Nephron progenitor cell (in vitro differentiated cells): ENCODE data around the gene SLC2A13.
"Not testable (repeated sequence)": the region's sequence is repeated elsewhere in the genome, so short reads cannot be mapped to it uniquely, and the experiment has no call there.

ENCODE experiments used
- DNase-seq: peaks from one replicate; pipeline ENCODE4 v3.0.0; 2021
- H3K27ac Mint-ChIP-seq: 2 replicates; pipeline ENCODE4 v1.8.0; 2021; ENCODE audit warnings: mild to moderate bottlenecking, moderate library complexity, mixed read lengths
- H3K27me3 Mint-ChIP-seq: 2 replicates; pipeline ENCODE4 v1.8.0; 2021; ENCODE audit warnings: mild to moderate bottlenecking, low read depth, mixed read lengths; ENCODE audit not compliant: poor library complexity
- H3K36me3 Mint-ChIP-seq: 2 replicates; pipeline ENCODE4 v1.8.0; 2021; ENCODE audit warnings: low read depth, mixed read lengths
- H3K4me1 Mint-ChIP-seq: 2 replicates; pipeline ENCODE4 v1.8.0; 2021; ENCODE audit warnings: mixed read lengths
- H3K4me3 Mint-ChIP-seq: 2 replicates; pipeline ENCODE4 v1.8.0; 2021; ENCODE audit warnings: mild to moderate bottlenecking, moderate library complexity, mixed read lengths
- H3K9me3 Mint-ChIP-seq: 2 replicates; pipeline ENCODE4 v1.8.0; 2021; ENCODE audit warnings: mild to moderate bottlenecking, moderate library complexity, mixed read lengths
- TF ChIP-seq, protein P1 (sequence below): fragments of 200-600 bp; sonication (generic); IDR thresholded peaks from 2 replicates; pipeline ENCODE4 v1.5.0; 2021; ENCODE audit warnings: antibody characterized with exemption

SLC2A13 gene

DNA sequence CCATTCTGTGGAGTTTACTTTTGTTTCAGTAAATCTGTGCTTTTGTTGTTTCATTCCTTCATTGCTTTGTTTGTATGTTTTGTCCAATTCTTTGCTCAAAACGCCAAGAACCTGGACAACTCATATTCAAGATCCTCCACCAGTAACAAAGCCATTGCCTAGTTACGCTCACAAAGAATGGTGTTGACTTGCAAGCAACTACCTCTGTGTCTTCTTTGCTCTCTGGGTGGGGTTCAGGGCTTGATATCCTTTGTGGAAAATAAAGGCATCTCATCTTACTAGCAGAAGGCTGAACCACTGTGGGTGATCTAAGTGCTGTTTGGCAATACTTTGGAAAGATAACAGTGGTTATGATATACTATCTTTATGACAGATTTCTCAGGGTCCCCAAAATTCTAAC, 252.9 kb downstream of the SLC2A13 start:
- Mint-ChIP-seq H3K9me3 (no peaks in the 10 kb centered on the region), H3K36me3 (peaks cover 5% of the 10 kb centered on the region), H3K27ac (no peak overlapping the region), H3K4me1 (peaks cover 9% of the 10 kb centered on the region), H3K4me3 (no peak overlapping the region), H3K27me3 (peaks cover 3% of the 10 kb centered on the region)
- TF ChIP-seq, protein P1, sequence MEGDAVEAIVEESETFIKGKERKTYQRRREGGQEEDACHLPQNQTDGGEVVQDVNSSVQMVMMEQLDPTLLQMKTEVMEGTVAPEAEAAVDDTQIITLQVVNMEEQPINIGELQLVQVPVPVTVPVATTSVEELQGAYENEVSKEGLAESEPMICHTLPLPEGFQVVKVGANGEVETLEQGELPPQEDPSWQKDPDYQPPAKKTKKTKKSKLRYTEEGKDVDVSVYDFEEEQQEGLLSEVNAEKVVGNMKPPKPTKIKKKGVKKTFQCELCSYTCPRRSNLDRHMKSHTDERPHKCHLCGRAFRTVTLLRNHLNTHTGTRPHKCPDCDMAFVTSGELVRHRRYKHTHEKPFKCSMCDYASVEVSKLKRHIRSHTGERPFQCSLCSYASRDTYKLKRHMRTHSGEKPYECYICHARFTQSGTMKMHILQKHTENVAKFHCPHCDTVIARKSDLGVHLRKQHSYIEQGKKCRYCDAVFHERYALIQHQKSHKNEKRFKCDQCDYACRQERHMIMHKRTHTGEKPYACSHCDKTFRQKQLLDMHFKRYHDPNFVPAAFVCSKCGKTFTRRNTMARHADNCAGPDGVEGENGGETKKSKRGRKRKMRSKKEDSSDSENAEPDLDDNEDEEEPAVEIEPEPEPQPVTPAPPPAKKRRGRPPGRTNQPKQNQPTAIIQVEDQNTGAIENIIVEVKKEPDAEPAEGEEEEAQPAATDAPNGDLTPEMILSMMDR = no peak
- no peak for DNase-seq

GRCh38 chr12:39852346-39852745, 253.5 kb downstream of the SLC2A13 start:
- no peaks in the 10 kb centered on the region for H3K9me3 Mint-ChIP-seq
- H3K27ac Mint-ChIP-seq = no peak overlapping the region
- peaks cover 3% of the 10 kb centered on the region for H3K27me3 Mint-ChIP-seq
- no peak overlapping the region for H3K4me3 Mint-ChIP-seq
- peaks cover 5% of the 10 kb centered on the region for H3K36me3 Mint-ChIP-seq
- H3K4me1 Mint-ChIP-seq = peaks cover 10% of the 10 kb centered on the region
- DNase-seq = no peak
- TF ChIP-seq, protein P1 = no peak

- H3K9me3 Mint-ChIP-seq, H3K27me3 Mint-ChIP-seq, H3K36me3 Mint-ChIP-seq: not testable (repeated sequence)
Measured at GRCh38 chr12:39848218-39848617, 257.7 kb downstream of the SLC2A13 start.

GRCh38 chr12:39846971-39847650, 258.8 kb downstream of the SLC2A13 start:
- H3K27me3 Mint-ChIP-seq = no peaks in the 10 kb centered on the region
- H3K4me3 Mint-ChIP-seq = no peak overlapping the region
- no peak for DNase-seq
- TF ChIP-seq, protein P1 = no peak
- H3K27ac Mint-ChIP-seq = peak overlapping the region; percentile 13
- H3K36me3 Mint-ChIP-seq = no peaks in the 10 kb centered on the region
- H3K4me1 Mint-ChIP-seq = peaks cover 15% of the 10 kb centered on the region
- H3K9me3 Mint-ChIP-seq = no peaks in the 10 kb centered on the region

More at GRCh38 chr12:39848218-39848617, 257.7 kb downstream of the SLC2A13 start:
- peaks cover 15% of the 10 kb centered on the region for H3K4me1 Mint-ChIP-seq
- DNase-seq, H3K4me3 Mint-ChIP-seq, H3K27ac Mint-ChIP-seq: not testable (repeated sequence)

GRCh38 chr12:39846304-39846703, 259.6 kb downstream of the SLC2A13 start:
- H3K36me3 Mint-ChIP-seq = no peaks in the 10 kb centered on the region
- no peak overlapping the region for H3K4me3 Mint-ChIP-seq
- no peak overlapping the region for H3K27ac Mint-ChIP-seq
- no peaks in the 10 kb centered on the region for H3K27me3 Mint-ChIP-seq
- TF ChIP-seq, protein P1 = no peak
- no peak for DNase-seq
- H3K9me3 Mint-ChIP-seq = no peaks in the 10 kb centered on the region
- peaks cover 15% of the 10 kb centered on the region for H3K4me1 Mint-ChIP-seq

GRCh38 chr12:39840422-39840821, 265.5 kb downstream of the SLC2A13 start:
- DNase-seq = no peak
- Mint-ChIP-seq H3K9me3 (no peaks in the 10 kb centered on the region), H3K27ac (no peak overlapping the region), H3K27me3 (no peaks in the 10 kb centered on the region), H3K4me1 (no peaks in the 10 kb centered on the region), H3K36me3 (no peaks in the 10 kb centered on the region), H3K4me3 (no peak overlapping the region)
- TF ChIP-seq, protein P1 = no peak
